Myocyte (in vitro differentiated cells): ENCODE data around the gene PLSCR5. TPM values are rescaled to one million over a fixed set of nuclear protein-coding genes. Genes with fewer than 3 reads are reported as not detected.
A peak's percentile ranks its signal among the peaks of the same experiment; 100 is the strongest.

Source experiments
- DNase-seq: peaks from one replicate; pipeline ENCODE4 v3.0.0-alpha.2; 2012; ENCODE audit warnings: low read depth
- total RNA-seq: library from RNA; depleted of rRNA; stranded (reverse); fragments of >200 nt; gene quantifications from 2 replicates; pipeline ENCODE4 v1.2.3, GENCODE V29; 2014

The PLSCR5 gene
- total RNA-seq, 1 donor from 2014 or later = not detected

GRCh38 chr3:146589899-146590508 is 15.1 kb downstream of the PLSCR5 start:
- peak; percentile 67 for DNase-seq

GRCh38 chr3:146585156-146585555 is 20.0 kb downstream of the PLSCR5 start:
- DNase-seq = no peak

GRCh38 chr3:146581951-146582467 is 23.1 kb downstream of the PLSCR5 start:
- DNase-seq = no peak

GRCh38 chr3:146581080-146581601 is 24.0 kb downstream of the PLSCR5 start:
- DNase-seq = no peak

- peak; percentile 66 for DNase-seq
Measured at GRCh38 chr3:146577662-146578061, 27.5 kb downstream of the PLSCR5 start.

- no peak for DNase-seq
Measured at GRCh38 chr3:146575636-146576035, 29.5 kb downstream of the PLSCR5 start.

GRCh38 chr3:146574173-146574572 is 31.0 kb downstream of the PLSCR5 start:
- DNase-seq = no peak

GRCh38 chr3:146569314-146569713 is 35.8 kb downstream of the PLSCR5 start:
- no peak for DNase-seq

- DNase-seq = no peak
Measured at GRCh38 chr3:146566138-146566537, 39.0 kb downstream of the PLSCR5 start.

GRCh38 chr3:146561879-146562278 is 43.3 kb downstream of the PLSCR5 start:
- DNase-seq = no peak

GRCh38 chr3:146561463-146561862 is 43.7 kb downstream of the PLSCR5 start:
- no peak for DNase-seq

- DNase-seq = no peak
Measured at GRCh38 chr3:146560678-146561077, 44.5 kb downstream of the PLSCR5 start.

GRCh38 chr3:146559388-146559787 is 45.8 kb downstream of the PLSCR5 start:
- no peak for DNase-seq

- no peak for DNase-seq
Measured at GRCh38 chr3:146558781-146559180, 46.4 kb downstream of the PLSCR5 start.

GRCh38 chr3:146557745-146558144 is 47.4 kb downstream of the PLSCR5 start:
- no peak for DNase-seq

- DNase-seq = no peak
Measured at GRCh38 chr3:146555311-146555710, 49.8 kb downstream of the PLSCR5 start.

- DNase-seq = no peak
Measured at GRCh38 chr3:146554151-146554760, 50.9 kb downstream of the PLSCR5 start.

- peak; percentile 38 for DNase-seq
Measured at GRCh38 chr3:146550743-146551510, 54.2 kb downstream of the PLSCR5 start.

GRCh38 chr3:146550070-146550615 is 55.0 kb downstream of the PLSCR5 start:
- DNase-seq = no peak

- no peak for DNase-seq
Measured at GRCh38 chr3:146547235-146547835, 57.8 kb downstream of the PLSCR5 start.

GRCh38 chr3:146546366-146546965 is 58.7 kb downstream of the PLSCR5 start:
- DNase-seq = no peak
